ENCODE measurements around the gene CABP4. TPM values are rescaled to one million over a fixed set of nuclear protein-coding genes. Genes with fewer than 3 reads are reported as not detected.

The CABP4 gene
- polyA plus RNA-seq, 3 donors: 0.33 to 1.1 (median 0.64) TPM

GRCh38 chr11:67495234-67496005, 40.3 kb downstream of the CABP4 start:
- DNase-seq: no peak

GRCh38 chr11:67496113-67496512, 41.0 kb downstream of the CABP4 start:
- no peak for DNase-seq

GRCh38 chr11:67497656-67498291, 42.6 kb downstream of the CABP4 start:
- no peak for DNase-seq

GRCh38 chr11:67498544-67498972, 43.4 kb downstream of the CABP4 start:
- no peak for DNase-seq

GRCh38 chr11:67499808-67500483, 44.8 kb downstream of the CABP4 start:
- DNase-seq: no peak

GRCh38 chr11:67500484-67500821, 45.3 kb downstream of the CABP4 start:
- DNase-seq: no peak

GRCh38 chr11:67500831-67501715, 45.9 kb downstream of the CABP4 start:
- no peak for DNase-seq

- DNase-seq: no peak
These were observed 46.7 kb downstream of the CABP4 start for GRCh38 chr11:67501854-67502253.

GRCh38 chr11:67502328-67502979, 47.3 kb downstream of the CABP4 start:
- no peak for DNase-seq

- DNase-seq: no peak
These were observed 48.2 kb downstream of the CABP4 start for GRCh38 chr11:67503119-67504004.

- peak; percentile 27 for DNase-seq
These were observed 49.1 kb downstream of the CABP4 start for GRCh38 chr11:67504005-67504949.

GRCh38 chr11:67504950-67505581, 49.9 kb downstream of the CABP4 start, which contains the start of gene PITPNM1:
Gene PITPNM1 (minus strand): TSS chr11:67505363. CDS start chr11:67504180, 1,183 bp downstream.
- DNase-seq: peak; percentile 60

- peak; percentile 84 for DNase-seq
These were observed 50.6 kb downstream of the CABP4 start for GRCh38 chr11:67505605-67506396.

- no peak for DNase-seq
These were observed 51.4 kb downstream of the CABP4 start for GRCh38 chr11:67506426-67507051.

- no peak for DNase-seq
These were observed 52.2 kb downstream of the CABP4 start for GRCh38 chr11:67507242-67507863.

GRCh38 chr11:67507864-67508485, 52.8 kb downstream of the CABP4 start, which contains the start of gene CDK2AP2:
Gene CDK2AP2 (minus strand): TSS chr11:67508162. CDS start chr11:67508082, 80 bp downstream.
- peak; percentile 98 for DNase-seq

Data from renal pelvis (tissue), 4 donors.